ENCODE measurements around the gene AK4. TPM values are rescaled to one million over a fixed set of nuclear protein-coding genes. Genes with fewer than 3 reads are reported as not detected.

AK4 gene
- total RNA-seq, 1 experiment from 2014 or later, result 180 TPM

GRCh38 chr1:65265651-65266351 is 117.8 kb downstream of the AK4 start:
- no peak overlapping the region; the same call in 1 of the 2 replicates for H3K27ac Mint-ChIP-seq
- no peaks in the 10 kb centered on the region for H3K36me3 Mint-ChIP-seq
- CTCF ChIA-PET, result interaction anchor here (0.7 to 4.2 kb wide), 6 partner anchors 12 to 597 kb away, joined by 3 to 28 read pairs (median 4); no protein-coding TSS in a partner anchor
- H3K4me3 Mint-ChIP-seq, result peak overlapping the region; percentile 93
- H3K9me3 Mint-ChIP-seq, result no peaks in the 10 kb centered on the region
- DNase-seq (ENCODE audit: low spot score), result peak; percentile 80
- peaks cover 12% of the 10 kb centered on the region for H3K27me3 Mint-ChIP-seq (ENCODE audit: low read depth)
- ATAC-seq, result peak; percentile 92
- H3K4me1 Mint-ChIP-seq, result peaks cover 33% of the 10 kb centered on the region
- POLR2A ChIA-PET, result interaction anchor here (0.8 kb wide), 1 partner anchor 154 kb away, joined by 3 read pairs; no protein-coding TSS in a partner anchor
- TF ChIP-seq NR3C1 (CRISPR knock-in tag; conservative IDR thresholded peaks at IDR 0.05; ENCODE audit: low read depth) (no peak), MAX (CRISPR knock-in tag; IDR thresholded peaks at IDR 0.05) (peak; percentile 96), PREB (CRISPR knock-in tag; IDR thresholded peaks at IDR 0.05; ENCODE audit: borderline replicate concordance) (no peak; the same call in 1 of the 2 replicates), HMGXB4 (CRISPR knock-in tag; IDR thresholded peaks at IDR 0.05) (peak; percentile 85), NFYB (CRISPR knock-in tag; conservative IDR thresholded peaks at IDR 0.05; ENCODE audit: low read depth) (no peak), HMGA2 (CRISPR knock-in tag; IDR thresholded peaks at IDR 0.05) (no peak), ZNF281 (CRISPR knock-in tag; IDR thresholded peaks at IDR 0.05) (peak; percentile 78; the same call in 1 of the 2 replicates), FOXP4 (CRISPR knock-in tag; IDR thresholded peaks at IDR 0.05) (peak; percentile 54; the same call in 1 of the 2 replicates), JUN (CRISPR knock-in tag; IDR thresholded peaks at IDR 0.05) (peak; percentile 87), ATF6 (CRISPR knock-in tag; IDR thresholded peaks at IDR 0.05) (no peak), ESRRA (CRISPR knock-in tag; IDR thresholded peaks at IDR 0.05; ENCODE audit: borderline replicate concordance) (no peak), STAT6 (CRISPR knock-in tag; conservative IDR thresholded peaks at IDR 0.05; ENCODE audit: low read depth) (no peak), ZSCAN18 (CRISPR knock-in tag; IDR thresholded peaks at IDR 0.05) (no peak), ZMAT4 (CRISPR knock-in tag; IDR thresholded peaks at IDR 0.05) (no peak), NR2C2 (CRISPR knock-in tag; IDR thresholded peaks at IDR 0.05) (0 out of 2 replicates have a peak, but pooled peaks have one; percentile 13), FOXJ3 (CRISPR knock-in tag; IDR thresholded peaks at IDR 0.05; ENCODE audit: borderline replicate concordance) (no peak), NR1H2 (CRISPR knock-in tag; IDR thresholded peaks at IDR 0.05) (no peak), SMAD4 (CRISPR knock-in tag; IDR thresholded peaks at IDR 0.05) (0 out of 2 replicates have a peak, but pooled peaks have one; percentile 43), GABPB1 (CRISPR knock-in tag; IDR thresholded peaks at IDR 0.05) (0 out of 2 replicates have a peak, but pooled peaks have one; percentile 16), GTF2I (CRISPR knock-in tag; conservative IDR thresholded peaks at IDR 0.05) (no peak)
